ENCODE data around the gene BAIAP2L2.

BAIAP2L2 gene

DNA sequence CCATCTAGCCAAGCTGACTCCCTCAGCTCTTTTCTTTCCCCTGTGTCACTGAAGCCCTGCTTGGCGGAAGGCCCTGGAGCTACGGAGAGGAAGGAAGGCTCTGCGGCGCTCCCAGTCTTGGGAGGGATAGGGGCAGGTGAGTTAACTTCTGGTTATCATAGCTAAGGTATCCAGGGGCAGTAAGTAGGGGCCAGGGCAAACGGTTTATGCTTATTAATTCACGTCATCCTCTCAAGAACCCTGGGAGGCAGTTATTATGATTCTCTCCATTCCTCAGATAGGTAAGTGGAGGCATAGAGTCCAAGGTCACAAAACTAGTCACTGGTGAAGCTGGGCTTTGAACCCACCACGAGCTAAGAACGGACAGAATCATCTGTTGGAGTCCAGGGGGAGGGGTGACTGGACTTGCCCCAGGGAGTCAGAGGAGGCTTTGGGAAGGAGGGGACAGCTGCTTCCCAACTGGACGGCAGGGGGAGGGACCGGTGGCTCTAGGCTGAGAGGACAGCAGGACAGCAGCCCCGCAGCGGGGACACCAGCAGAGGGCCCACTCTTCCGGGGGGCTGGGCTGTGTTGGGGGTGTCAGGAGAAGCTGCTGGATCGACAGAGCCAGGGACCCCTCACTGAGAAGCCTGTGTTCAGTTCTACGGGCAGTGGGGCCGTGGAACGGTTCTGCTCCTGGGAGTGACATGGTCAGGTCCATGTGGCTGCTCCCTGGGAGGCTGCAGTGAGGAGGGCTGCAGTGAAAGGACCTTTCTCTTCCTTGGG, 3.5 kb downstream of the BAIAP2L2 start:
- no peak for FAIRE-seq

DNA sequence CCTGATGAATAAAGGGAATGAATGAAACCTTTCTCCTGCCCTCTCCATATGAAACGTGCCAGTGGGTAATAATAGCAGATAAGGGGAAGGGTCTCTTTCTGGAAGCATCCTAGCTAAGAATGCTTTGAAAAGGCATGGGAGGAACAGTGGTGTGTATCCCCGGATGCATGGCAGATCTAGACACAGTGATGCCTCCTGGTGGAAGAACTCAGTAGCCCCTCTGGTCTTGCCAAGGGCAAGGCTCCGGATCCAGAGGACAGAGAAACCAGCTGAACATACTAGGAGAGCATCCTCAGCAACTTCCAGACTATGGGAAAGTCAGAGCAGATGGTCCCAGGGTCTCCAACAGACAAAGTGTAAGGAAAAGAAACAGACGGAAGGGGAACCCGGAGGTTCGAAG, 6.4 kb downstream of the BAIAP2L2 start:
- FAIRE-seq: no peak

DNA sequence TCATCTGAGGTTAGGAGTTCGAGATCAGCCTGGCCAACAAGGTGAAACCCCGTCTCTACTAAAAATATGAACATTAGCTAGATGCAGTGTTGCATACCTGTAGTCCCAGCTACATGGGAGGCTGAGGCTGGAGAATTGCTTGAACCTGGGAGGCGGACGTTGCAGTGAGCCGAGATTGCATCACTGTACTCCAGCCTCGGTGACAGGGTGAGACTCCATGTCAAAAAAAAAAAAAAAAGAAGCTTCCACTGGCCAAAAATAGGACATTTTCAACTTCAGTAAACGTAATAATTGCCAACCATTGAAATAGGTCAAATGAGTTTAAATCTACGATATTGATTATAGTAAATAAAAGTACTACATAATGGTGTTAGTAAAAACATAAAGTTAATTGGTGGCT, 6.8 kb downstream of the BAIAP2L2 start:
- no peak for FAIRE-seq

DNA sequence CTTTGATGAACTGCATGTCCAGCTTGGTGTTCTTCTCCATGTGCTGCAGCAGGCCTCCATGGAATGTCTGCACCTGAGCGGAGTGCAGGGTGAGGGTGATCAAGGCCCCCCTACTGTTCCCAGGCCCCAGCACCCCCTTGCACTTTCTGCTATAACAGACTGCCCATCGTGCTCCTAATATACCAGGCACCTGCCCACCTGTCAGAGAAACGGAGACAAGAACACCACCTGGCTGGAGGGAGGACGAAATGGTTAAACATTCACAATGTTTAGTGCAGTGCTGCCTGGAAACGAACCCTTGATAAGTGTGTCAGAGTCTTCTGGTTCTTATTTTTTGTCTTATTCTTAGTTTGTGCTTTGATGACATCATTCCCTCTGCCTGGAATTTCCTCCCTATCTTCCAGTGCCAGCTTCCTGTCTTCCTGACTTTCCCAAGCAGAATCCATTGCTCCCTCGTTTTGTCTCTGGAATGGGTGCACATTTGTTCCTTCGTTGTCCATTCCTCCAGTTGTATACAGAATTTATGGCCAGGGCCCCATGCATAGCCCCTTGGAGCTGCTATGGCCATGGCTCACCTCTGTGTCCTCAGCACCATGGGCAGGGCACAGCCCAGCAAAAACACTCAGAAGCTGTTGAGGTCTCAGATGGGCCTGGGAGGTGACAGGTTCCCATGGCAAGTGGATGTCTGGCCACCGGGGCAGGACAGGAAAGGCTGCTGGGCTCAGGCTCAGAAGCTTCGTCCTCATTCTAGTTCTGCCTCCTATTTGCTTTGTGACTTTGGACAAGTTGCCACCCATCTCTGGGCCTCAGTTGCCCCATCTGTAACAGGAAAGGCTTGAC, 11.9 kb downstream of the BAIAP2L2 start:
- no peak for FAIRE-seq

DNA sequence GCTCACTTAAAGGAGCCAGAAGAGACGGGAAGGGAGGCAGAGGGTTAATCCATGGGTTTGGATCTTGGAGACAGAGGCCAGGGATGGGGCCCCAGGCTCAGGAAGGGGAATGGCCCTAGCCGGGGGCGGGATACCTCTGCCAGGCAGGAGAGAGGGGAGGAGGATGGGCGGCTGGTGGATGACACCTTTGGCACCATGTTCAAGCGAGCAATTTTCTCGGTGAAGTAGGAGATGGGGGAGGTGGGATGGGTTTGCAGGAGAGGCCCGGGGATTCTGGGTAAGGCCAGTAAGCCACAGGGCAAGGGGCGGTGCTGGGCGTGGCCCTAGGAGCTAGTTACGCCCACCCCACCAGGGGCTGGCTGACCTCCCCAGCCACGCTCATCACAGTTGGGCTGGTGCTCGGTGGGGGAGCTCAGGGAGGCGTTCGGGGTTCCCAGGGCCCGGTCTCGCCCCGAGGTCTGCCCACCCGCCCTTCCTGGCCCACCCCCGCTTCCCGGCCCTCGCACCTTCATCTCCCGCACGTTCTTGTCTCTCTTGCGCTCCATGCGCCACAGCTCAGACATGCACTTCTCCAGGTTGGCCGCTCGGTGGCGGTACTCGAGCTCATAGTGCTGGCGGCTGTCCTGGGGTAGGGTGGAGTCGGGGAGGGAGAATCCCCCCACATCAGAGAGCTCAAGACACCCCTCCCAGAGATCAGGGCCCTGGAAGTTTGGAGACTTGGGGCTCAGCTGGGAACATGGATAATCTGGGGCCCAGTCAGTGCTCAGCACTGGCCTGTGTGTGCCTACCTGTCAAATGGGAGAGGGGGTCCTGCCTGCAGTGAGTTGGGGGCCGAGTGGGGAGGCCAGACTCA, 12.7 kb downstream of the BAIAP2L2 start:
- FAIRE-seq: no peak

DNA sequence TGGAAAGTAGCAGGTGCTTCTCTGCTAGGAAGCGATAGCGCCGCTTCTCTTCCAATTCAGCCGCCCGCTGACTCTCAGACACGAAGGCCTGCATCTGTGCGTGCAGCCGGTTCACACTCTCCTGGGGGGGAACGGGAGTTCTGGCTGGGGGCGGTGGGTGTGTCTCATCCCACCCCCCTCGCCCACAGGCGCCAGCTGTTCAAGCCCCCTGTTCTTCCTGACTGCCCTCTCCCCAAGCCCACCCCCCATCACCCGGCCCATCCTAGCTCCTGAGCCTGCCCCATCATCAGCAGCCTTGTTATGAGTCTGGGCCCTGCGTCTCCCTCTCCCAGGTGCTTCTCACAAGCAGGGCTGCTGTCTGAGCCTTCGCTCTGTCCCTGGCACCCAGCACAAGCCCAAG, 13.4 kb downstream of the BAIAP2L2 start:
- no peak for FAIRE-seq

DNA sequence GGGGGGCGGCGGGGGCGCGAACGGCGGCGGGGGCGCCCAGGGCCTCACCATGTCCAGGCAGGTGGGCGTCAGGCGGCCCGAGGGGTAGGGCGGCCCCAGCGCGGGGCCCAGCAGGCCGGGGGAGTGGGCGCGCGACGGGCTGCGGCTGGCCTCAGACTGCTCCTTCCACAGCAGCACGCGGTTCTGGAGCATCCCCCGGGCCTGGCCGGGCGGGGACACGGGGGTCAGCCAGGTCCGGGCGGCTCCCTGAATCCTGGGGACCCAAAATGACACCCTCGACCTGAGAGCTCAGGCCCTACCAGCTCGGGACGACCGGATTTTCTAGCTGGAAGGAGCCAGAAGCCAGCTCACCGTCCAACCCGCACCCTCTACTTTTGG, 21.0 kb downstream of the BAIAP2L2 start:
- FAIRE-seq: no peak

DNA sequence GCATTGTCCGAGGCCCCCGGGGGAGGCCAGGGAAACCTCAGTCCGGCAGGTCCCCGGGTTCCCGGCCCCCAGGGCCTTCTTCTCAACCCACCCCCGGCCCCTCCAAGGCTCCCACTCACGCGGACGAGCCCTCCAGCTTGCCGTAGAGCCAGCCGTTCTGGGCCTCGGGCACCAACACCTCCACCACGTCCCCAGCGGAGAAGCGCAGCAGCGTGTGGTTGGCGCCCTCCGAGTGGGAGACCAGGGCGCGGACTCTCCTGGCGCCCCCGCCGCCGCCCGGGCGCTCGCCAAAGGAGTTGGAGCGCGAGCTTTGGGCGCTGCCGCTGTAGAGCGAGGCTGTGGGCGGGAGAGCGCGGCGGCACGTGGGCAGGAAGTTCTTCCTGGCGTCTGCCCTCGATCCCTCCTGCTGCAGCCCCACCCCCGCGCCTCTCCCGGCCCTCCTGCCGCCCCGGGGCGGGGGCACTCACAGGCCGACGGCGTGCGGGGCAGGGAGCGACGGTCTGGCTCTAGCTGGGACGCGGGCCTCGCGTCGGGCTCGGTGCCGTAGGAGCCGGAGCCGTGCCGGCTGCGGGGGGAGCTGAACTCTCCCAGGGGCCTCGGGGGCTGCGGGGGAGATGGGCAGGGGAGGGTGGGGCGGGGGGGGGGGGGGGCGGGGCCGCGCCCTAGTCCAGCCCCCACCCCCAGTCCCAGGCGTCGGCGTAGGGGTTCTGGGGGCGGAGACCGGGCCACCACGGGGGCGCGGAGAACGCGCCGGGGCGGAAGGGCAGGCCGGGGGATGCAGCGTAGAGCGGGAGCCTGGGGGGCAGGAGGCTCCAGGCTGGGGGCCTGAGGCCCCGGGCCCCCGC, 21.6 kb downstream of the BAIAP2L2 start:
- FAIRE-seq: no peak

DNA sequence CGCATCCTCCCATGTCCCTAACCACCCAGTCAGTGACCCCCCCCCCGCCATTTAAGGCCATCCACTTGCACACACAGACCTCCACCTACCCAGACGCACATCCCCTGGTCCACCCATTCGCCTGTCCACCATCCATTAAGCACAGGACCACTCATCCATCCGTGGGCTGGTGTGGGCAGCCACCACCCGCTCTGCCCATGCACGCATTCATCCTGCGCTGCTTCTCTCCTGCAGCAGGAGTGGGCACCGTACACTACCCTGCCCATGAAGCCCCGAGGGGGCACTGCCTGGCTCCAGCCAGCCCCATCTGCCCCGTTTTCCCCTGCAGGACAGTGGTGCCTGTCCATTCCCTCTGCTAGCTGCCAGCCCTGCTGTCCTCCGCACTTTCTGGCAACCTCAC, 22.6 kb downstream of the BAIAP2L2 start:
- no peak for FAIRE-seq

DNA sequence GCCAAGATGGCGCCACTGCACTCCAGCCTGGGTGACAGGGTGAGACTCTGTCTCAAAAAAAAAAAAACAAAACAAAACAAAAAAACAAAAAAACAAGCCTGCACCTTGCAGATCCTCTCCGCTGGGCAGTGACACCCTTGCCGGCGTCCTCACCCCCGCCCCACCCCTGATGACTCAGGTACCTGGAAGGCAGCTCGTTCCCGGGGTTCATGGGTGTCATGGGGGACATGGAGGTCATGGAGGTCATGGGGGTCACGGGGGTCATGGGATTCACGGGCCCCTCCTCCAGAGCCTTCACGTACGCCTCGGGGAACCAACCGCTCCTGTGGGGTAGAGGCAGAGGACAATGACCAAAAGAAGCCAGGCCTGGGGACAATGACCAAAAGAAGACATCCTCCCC, 23.5 kb downstream of the BAIAP2L2 start:
- no peak for FAIRE-seq

DNA sequence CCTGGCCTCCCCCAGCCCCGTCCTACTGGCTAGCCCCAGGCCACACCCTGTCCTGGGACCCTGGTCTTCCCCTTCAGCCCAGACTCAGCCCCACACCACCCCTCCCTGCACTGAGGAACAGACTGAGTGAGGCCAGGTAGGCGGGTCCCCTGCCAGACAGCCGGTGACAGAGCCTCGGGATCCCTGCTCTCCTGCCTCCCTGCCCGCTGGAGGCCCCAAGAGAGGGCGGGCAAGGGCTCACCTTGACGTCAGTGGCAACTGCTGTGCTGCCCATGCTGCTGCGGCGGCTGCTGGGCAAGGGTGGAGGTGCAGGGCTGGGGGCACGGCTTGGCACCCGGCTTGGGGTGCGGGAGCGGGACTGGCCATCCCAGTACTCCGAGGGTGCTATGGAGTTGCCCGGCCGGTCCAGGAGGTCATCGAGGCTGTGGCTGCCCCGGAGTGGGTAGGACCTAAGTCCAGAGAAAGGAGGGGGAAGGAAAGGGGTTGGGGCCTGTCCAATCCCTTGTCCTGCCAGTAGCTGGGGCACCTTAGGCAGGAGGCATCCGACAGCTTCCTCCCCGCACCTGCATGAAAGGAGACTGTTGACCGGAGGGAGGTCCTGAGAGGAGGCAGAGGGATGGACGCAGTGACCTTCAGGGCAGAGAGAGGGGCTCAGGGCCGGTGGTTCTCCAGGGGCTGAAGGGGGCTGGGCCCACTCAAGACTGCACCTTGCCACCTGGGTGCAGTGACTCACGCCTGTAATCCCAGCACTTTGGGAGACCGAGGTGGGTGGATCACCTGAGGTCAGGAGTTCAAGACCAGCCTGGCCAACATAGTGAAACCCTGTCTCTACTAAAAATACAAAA, 24.3 kb downstream of the BAIAP2L2 start:
- FAIRE-seq: no peak

DNA sequence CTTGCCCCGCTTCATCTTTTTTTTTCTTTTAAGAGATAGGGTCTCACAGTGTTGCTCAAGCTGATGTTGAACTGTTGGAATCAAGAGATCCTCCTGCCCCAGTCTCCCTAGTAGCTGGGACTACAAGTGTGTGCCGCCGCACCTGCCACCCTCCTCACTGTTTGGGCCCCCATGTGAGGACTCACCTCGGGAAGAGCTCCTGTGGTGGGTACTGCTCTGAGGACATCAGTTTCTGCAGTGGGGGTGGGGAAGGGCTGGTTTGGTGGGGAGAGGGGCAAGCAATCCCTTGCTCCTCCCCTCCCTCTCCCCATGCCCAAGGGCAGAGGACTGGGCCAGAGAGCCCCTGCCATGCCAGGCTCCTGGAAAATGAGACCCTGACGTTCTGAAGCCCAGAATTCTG, 25.0 kb downstream of the BAIAP2L2 start:
- no peak for FAIRE-seq

DNA sequence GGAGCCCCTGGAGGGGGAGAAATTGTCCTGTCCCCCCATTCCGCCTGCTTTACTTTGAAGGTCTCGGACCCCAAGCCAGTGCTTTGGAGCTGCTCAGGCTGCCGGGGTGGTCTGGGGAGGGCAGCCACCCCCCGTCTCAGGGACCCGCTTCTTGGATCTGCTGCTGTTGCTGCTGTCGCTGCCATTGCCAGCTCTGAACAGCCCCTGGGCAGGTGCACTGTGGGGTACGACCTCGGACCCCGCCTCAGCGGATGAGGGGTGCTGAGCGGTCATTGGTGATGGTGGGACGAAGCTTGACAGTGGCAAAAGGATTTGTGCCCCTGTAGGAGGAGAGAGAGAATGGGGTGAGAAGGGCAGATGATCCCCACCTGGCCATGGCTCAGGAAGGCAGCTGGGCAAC, 25.4 kb downstream of the BAIAP2L2 start:
- FAIRE-seq: no peak

DNA sequence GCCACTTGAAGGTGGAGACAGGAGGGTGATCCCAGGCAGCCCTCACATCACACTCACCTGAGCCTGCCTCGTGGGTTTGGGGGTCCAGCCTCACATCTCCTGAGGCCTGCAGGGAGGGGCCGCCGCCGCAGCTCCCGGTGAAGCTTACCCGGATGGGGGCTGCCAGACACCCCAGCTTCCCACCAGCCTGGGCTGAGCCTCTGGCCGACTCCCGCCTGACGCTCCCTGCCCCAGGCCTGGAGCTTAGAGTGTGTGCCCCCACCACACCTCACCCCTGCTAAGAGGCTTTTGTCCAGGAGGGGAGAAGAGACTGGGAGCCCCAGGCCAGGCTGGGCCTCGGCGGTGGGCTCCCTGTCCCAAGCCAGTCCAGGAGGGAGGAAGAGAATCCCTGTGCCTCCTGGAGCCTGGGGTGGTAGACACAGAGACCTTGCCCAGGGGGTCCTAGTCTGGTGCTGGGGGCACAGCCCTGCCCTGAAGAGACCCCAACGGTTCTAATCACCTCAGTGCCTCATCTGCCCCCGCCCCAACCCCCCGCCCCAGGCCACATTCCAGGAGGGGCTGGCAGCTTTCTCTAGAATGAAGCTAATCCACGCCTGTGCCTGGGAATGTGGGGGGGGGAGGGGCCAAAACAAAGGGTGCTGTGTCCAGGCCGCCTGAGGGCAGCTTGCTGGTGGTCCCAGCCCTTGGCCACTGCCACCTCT, 26.4 kb downstream of the BAIAP2L2 start, which contains the start of gene SLC16A8:
TSS of gene SLC16A8 (minus strand) at position 254 of the 701 bp plus-strand sequence. CDS start 1,311 bp downstream, outside the sequence.
- no peak for FAIRE-seq

DNA sequence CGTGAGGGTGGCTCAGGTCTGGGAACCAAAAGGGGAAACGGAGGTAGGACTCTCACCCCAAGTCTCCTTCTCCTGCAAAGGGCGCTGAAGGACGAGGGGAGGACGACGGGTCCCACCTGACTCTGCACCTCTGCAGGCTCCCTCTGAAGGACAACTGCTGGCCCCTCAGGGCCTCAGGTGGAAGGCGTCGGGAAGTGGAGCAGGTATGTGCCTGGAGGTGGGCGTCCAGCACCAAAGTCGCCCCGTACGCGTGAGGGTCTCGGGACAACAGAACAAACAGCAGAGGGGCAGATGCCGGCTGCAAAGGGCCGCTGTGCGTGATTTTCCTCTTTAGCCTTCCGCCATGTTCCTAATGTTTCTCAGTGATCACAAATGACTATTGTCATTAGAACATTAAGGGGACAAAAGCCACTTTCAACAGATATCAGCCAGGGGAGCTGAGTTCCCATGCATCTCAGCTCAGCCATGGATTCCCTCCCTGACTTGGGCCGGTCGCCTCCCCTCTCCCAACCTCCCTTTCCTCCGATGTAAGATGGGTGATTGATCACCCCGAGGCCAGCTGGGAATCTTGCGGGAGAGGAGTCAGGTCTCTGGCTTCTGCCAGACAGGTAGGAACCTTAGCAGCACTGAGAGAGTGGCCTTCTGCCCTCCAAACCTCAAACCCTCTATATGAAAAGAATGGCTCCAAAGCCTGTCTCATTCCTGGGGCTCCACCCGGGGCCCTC, 27.3 kb downstream of the BAIAP2L2 start:
- no peak for FAIRE-seq

DNA sequence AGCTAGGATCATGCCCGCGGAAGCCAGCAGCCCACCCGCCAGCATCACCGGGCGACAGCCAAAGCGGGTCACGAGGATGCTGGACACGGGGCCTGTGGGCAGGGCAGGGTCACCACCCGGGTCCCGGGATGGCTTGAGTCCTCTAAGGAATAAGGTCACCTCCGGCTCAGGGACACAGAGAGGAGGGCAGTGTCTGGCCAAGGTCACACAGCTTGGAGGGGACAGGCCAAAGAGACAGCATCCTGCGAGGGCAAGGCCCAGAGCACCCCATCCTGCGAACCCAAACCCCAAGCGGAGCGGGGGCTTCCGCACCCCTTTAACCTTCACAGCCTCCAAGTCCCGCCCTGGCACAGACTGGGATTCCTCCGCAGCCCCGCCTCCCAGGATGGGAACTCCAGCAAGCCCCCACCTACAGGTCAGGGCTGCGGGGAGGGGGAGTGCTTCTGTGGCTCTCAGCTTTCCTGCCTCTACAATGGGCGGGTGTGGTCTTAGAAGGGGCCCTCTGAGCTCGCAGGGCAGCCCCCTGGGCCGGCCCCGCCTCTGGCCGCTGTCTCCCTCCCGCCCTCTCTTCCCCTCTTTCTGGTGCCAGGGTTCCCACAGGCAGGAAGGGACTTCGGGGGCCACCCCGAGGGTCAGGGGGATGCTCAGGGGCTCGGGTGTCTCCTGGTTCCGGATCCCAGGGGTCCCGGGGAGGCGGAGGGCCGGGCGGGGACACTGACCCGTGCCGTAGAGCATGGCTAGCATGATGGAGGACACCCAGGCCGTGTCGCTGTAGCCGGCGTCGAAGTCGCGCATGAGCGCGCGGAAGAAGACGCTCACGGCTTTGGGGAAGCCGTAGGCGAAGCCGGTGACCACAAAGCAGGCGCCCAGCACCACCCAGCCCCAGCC, 28.3 kb downstream of the BAIAP2L2 start:
- no peak for FAIRE-seq

DNA sequence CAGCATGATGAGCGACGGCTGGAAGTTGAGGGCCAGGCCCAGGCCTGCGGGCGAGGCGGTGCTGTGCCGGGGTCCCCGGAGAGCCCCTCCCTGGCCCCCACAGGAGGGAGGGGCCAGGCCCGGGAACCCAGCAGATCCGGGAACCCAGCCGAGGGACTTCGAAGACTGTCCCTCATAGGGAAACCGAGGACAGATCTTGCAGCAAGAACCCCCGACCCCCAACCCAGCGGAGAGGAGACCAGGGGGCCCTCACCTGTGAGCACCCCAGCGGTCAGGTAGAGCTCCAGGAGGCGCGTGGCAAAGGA, 28.9 kb downstream of the BAIAP2L2 start:
- no peak for FAIRE-seq

DNA sequence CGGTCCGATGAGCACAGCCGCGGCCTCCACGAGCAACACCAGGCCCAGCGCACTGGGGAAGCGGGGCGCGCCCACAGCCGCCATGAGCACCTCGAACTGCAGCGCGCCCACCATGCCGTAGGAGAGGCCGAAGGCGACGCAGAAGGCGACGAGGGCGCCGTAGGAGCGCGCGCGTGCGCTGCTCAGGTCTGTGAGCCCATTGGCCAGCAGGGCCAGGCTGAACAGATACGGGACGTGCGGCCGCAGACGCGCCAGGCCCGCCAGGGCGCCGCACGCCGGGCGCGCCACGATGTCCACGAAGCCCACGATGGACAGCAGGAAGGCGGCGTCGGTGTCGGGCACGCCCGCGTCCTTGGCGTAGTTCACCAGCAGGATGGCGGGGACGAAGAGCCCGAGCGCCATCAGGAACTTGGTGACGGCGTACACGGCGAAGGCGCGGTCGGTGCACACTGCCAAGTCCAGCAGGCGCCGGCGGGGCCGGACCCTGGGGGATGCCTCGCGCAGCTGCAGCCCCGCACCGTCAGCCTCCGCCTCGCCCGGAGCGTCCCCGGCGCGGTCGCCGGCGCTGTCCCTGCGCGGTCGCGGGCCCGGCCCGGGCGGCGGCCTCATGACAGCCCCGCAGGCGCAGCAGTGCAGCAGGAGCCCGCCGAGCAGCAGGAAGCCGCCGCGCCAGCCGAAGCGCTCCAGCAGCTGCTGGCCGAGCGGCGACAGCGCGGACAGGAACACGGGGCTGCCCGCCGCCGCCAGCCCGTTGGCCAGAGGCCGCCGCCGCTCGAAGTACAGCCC, 29.4 kb downstream of the BAIAP2L2 start:
- FAIRE-seq: no peak
